HG03521 (cell line): ENCODE results near the gene SMNDC1.
"Not testable (repeated sequence)": the region's sequence is repeated elsewhere in the genome, so short reads cannot be mapped to it uniquely, and the experiment has no call there.

Experiments
- ATAC-seq: cut with Tn5 transposase; IDR thresholded peaks from one replicate; pipeline ENCODE4 v1.9.1; 2021; ENCODE audit warnings: mild to moderate bottlenecking, moderate library complexity; ENCODE audit not compliant: unreplicated experiment

The SMNDC1 gene

DNA sequence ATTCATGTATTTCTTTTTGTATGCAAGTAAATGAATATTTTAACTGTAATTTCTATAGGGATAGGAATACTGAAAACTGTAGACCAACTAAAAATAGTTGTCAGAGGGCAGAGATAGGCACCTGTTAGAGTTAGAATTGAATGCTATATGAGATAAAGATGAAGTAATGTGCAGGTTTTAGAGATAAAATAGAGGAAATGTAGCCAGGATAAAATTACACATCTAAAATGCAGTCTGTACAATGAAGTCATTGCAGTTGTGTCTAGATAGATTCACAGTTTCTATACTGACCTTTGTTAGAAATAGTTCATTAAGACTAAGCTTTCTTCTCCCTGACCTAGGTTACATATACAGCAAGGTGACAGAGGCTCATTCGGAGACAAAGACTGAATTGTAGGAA lies 46.2 kb downstream of the SMNDC1 start:
- ATAC-seq, result no peak

DNA sequence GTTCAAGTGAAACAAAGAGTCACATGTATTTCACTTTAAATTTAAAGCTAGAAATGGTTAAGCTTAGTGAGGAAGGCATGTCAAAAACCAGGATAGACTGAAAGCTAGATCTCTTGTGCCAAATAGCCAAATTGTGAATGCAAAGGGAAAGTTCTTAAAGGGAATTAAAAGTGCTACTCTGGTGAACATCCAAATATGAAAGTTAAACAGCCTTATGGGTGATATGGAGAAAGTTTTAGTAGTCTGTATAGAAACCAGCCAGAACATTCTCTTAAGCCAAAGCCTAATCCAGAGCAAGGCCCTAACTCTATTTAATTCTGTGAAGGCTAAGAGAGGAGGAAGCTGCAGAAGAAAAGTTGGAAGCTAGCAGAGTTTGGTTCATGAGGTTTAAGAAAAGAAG lies 50.3 kb downstream of the SMNDC1 start:
- ATAC-seq, result no peak

GRCh38 chr10:110252151-110252550 lies 52.6 kb downstream of the SMNDC1 start:
- ATAC-seq, result no peak

DNA sequence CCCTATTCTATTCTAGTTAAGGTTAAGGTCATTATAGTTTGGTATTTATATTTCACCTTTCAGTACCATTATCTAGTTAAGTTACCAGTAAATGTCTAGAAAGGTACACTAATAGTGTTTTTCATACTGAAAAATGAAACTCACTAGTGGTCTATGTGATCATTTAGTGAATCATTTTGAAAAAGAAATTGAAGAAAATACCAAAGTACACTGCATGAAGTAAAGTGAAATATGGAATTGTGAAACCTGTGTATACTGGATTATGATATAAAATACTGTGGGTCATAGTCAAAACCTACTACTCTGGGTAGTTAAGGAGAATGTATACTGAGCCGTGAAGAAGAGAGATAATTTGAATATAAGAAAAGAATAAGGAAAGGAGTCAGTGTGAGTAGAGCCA lies 53.3 kb downstream of the SMNDC1 start:
- peak; percentile 82 for ATAC-seq

- peak; percentile 62 for ATAC-seq
Measured at GRCh38 chr10:110249489-110249888, 55.2 kb downstream of the SMNDC1 start.

DNA sequence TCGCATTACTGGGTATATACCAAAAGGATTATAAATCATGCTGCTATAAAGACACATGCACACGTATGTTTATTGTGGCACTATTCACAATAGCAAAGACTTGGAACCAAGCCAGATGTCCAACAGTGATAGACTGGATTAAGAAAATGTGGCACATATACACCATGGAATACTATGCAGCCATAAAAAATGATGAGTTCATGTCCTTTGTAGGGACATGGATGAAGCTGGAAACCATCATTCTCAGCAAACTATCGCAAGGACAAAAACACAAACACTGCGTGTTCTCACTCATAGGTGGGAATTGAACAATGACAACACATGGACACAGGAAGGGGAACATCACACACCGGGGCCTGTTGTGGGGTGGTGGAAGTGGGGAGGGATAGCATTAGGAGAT lies 56.9 kb downstream of the SMNDC1 start:
- ATAC-seq, result not testable (repeated sequence)

GRCh38 chr10:110244550-110244949 lies 60.2 kb downstream of the SMNDC1 start:
- ATAC-seq, result no peak

GRCh38 chr10:110242511-110242910 lies 62.2 kb downstream of the SMNDC1 start:
- ATAC-seq, result no peak

DNA sequence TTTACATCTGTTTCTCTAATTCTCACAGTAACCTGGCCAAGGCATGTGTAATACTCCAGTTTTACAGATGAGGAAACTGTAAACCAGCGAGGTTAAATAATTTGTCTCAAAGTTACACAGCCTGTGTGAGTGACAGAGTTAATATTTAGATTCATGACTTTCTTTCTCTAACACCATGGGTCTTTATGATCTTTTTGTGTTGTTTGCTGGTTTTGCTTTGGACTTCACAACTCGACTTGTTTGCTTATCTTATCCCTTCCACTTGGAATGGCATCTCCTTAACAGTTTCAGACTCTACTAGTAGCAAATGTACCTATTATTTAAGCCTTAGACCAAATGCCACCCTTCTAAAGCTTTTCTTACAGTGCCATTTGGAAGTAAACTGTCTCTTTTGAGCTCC lies 62.9 kb downstream of the SMNDC1 start:
- no peak for ATAC-seq

- ATAC-seq, result no peak
Measured at GRCh38 chr10:110241407-110241806, 63.3 kb downstream of the SMNDC1 start.
